GM12874 (cell line): ENCODE results near the gene NLGN3.

Experiments used
- TF ChIP-seq, protein P1 (sequence below): IDR thresholded peaks from 2 replicates; pipeline ENCODE4 v1.5.1; 2011; ENCODE audit warnings: low read depth, mild to moderate bottlenecking, control low read depth, low read length, moderate library complexity; ENCODE audit not compliant: insufficient read depth

The NLGN3 gene

DNA sequence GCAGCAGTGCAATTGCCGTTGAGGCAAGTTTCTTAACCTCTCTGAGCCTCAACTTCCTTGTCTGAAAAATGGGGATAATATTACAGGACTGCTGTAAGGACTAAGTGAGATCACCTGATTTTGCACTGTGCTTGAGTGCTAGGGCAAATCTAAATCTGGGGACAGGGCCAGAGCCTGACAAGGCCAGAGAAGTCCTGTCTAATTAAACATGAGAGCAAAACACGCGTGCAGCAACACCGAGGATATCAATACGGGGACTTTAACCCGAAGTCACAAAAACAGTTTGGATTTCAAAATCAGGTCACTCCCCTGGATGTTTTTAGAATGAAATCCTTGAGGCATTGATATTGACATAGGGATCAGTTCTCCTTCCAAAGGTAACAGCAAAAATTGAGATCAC is 72.7 kb downstream of the NLGN3 start:
- TF ChIP-seq, protein P1, sequence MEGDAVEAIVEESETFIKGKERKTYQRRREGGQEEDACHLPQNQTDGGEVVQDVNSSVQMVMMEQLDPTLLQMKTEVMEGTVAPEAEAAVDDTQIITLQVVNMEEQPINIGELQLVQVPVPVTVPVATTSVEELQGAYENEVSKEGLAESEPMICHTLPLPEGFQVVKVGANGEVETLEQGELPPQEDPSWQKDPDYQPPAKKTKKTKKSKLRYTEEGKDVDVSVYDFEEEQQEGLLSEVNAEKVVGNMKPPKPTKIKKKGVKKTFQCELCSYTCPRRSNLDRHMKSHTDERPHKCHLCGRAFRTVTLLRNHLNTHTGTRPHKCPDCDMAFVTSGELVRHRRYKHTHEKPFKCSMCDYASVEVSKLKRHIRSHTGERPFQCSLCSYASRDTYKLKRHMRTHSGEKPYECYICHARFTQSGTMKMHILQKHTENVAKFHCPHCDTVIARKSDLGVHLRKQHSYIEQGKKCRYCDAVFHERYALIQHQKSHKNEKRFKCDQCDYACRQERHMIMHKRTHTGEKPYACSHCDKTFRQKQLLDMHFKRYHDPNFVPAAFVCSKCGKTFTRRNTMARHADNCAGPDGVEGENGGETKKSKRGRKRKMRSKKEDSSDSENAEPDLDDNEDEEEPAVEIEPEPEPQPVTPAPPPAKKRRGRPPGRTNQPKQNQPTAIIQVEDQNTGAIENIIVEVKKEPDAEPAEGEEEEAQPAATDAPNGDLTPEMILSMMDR = no peak
